Activated CD8-positive, alpha-beta T cell treated with anti-CD3 and anti-CD28 coated beads for 36 hours (primary cell): ENCODE measurements around the gene DAAM2. TPM values are rescaled to one million over a fixed set of nuclear protein-coding genes. Genes with fewer than 3 reads are reported as not detected.

Source experiments
- ATAC-seq: fragments of 200-7000 bp; cut with Tn5 transposase; one replicate; pipeline ENCODE4 v1.10.0; 2021; ENCODE audit warnings: mild to moderate bottlenecking, moderate library complexity
- CTCF ChIA-PET: fragments of 350-600 bp; sonication (Branson Sonifier 250); formaldehyde crosslinking; loops from one replicate; lab custom pipeline; 2021; ENCODE audit warnings: antibody characterized with exemption; lab: Charles Lee
- POLR2A ChIA-PET: fragments of 350-600 bp; sonication (Branson Sonifier 250); formaldehyde crosslinking; loops from one replicate; lab custom pipeline; 2021; ENCODE audit warnings: antibody characterized with exemption; lab: Charles Lee
- DNase-seq: peaks from one replicate; pipeline ENCODE4 v3.0.0-alpha.2; 2020
- H3K27ac Mint-ChIP-seq: one replicate; pipeline ENCODE4 v1.8.0; 2021; ENCODE audit warnings: mild to moderate bottlenecking, mixed read lengths
- H3K27me3 Mint-ChIP-seq: one replicate; pipeline ENCODE4 v1.8.0; 2021; ENCODE audit warnings: mixed read lengths
- H3K36me3 Mint-ChIP-seq: one replicate; pipeline ENCODE4 v1.8.0; 2021; ENCODE audit warnings: low read depth, mixed read lengths
- H3K4me1 Mint-ChIP-seq: one replicate; pipeline ENCODE4 v1.8.0; 2021; ENCODE audit warnings: low read depth, mixed read lengths
- H3K4me3 Mint-ChIP-seq: one replicate; pipeline ENCODE4 v1.8.0; 2021; ENCODE audit warnings: mild to moderate bottlenecking, moderate library complexity, mixed read lengths
- H3K9me3 Mint-ChIP-seq: one replicate; pipeline ENCODE4 v1.8.0; 2021; ENCODE audit warnings: mixed read lengths
- intact Hi-C: fragments of 100-400 bp; cut with micrococcal nuclease; formaldehyde crosslinking; loops from one replicate; pipeline ENCODE4 v1.10.0; 2022
- total RNA-seq, 2 experiments: library from RNA; stranded (reverse); gene quantifications; one replicate each; pipeline ENCODE4 v1.2.3, GENCODE V29; 2021
- TF ChIP-seq, protein P1 (sequence below): fragments of 200-600 bp; IDR thresholded peaks from one replicate; pipeline ENCODE4 v1.8.0; 2022; ENCODE audit warnings: antibody characterized with exemption, mild to moderate bottlenecking

The DAAM2 gene
- total RNA-seq, 2 experiments from 2014 or later, result not detected

DNA sequence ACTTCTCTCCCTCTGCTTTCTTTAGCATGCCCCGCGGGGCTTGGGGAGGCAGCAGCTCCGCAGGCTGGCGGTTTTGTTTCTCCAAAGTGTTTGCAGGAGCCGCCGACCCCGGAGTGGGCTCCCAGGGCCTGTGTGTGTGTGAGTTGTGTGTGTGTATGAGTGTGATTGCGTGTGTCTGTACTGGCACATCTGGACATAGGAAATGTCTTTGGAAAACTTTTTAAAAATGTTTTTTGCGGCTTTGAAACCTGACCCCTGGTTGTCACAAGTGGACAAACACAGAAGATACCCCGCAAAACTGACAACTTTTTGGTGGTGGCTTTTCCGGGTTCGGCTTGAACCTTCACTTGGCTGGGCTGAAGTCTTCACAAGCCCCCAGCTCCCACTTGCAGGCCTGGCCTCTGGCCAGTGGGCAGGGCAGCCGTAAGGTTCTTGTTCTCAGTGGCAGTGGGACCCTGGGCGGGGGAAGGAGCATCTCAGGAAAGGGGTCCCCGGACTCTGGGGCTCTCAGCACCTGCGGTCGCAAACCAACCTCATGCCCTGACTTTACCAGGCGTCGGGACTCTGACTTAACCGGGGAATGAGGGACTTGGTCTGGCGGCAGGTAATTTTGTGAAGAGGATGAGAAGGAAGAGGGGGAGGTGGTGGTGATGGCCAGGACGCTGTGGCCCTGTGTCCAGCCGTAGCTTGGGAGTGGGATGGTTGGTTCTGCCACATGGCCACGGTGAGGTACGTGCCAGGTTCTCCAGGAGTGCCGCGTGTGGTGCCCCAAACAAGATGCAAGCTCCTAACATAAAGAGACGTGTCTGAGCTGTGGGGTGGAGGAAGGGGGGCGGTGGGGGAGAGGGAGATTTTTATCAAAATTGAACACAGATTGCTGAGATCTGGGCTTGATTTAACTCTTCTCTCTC lies 619 bp downstream of the DAAM2 start:
- H3K9me3 Mint-ChIP-seq, result no peaks in the 10 kb centered on the region
- POLR2A ChIA-PET, result interaction anchor here (0.5 kb wide), 1 partner anchor 1106 kb away, joined by 5 read pairs; no protein-coding TSS in a partner anchor
- CTCF ChIA-PET, result interaction anchor here (1.8 kb wide), 1 partner anchor 73 kb away, joined by 6 read pairs; no protein-coding TSS in a partner anchor
- H3K27me3 Mint-ChIP-seq, result peaks cover 37% of the 10 kb centered on the region
- ATAC-seq (no peak), DNase-seq (no peak)
- intact Hi-C loops, result no loop called here
- no peaks in the 10 kb centered on the region for H3K36me3 Mint-ChIP-seq
- TF ChIP-seq, protein P1, sequence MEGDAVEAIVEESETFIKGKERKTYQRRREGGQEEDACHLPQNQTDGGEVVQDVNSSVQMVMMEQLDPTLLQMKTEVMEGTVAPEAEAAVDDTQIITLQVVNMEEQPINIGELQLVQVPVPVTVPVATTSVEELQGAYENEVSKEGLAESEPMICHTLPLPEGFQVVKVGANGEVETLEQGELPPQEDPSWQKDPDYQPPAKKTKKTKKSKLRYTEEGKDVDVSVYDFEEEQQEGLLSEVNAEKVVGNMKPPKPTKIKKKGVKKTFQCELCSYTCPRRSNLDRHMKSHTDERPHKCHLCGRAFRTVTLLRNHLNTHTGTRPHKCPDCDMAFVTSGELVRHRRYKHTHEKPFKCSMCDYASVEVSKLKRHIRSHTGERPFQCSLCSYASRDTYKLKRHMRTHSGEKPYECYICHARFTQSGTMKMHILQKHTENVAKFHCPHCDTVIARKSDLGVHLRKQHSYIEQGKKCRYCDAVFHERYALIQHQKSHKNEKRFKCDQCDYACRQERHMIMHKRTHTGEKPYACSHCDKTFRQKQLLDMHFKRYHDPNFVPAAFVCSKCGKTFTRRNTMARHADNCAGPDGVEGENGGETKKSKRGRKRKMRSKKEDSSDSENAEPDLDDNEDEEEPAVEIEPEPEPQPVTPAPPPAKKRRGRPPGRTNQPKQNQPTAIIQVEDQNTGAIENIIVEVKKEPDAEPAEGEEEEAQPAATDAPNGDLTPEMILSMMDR, result no peak
- H3K4me1 Mint-ChIP-seq, result no peaks in the 10 kb centered on the region
- no peak overlapping the region for H3K4me3 Mint-ChIP-seq
- H3K27ac Mint-ChIP-seq, result no peak overlapping the region

DNA sequence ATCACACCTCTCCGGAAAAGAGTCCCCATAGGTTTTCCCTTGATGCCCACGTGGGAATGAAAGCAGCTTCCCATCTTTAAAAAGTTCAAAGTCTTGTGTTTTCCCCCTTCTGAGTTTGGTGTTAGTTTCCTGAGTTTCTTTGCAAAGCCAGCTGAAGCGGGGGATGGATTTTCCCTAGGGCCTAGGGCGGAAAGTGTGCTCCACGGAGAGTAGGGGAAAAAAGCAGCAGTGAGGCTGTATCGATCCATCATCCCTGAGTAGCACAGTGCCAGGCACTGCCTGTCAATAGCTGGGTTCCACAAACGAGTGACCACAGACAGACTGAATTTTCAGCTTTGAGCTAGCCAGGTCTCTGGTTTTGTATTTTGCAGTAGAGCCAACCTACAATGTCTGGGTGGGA lies 1.3 kb downstream of the DAAM2 start:
- Mint-ChIP-seq H3K27ac (no peak overlapping the region), H3K36me3 (no peaks in the 10 kb centered on the region), H3K4me1 (no peaks in the 10 kb centered on the region), H3K27me3 (peaks cover 37% of the 10 kb centered on the region), H3K9me3 (no peaks in the 10 kb centered on the region), H3K4me3 (no peak overlapping the region)
- POLR2A ChIA-PET, result interaction anchor here (0.5 kb wide), 1 partner anchor 1105 kb away, joined by 5 read pairs; no protein-coding TSS in a partner anchor
- CTCF ChIA-PET, result interaction anchor here (1.8 kb wide), 1 partner anchor 72 kb away, joined by 6 read pairs; no protein-coding TSS in a partner anchor
- TF ChIP-seq, protein P1, result no peak
- intact Hi-C loops, result no loop called here
- ATAC-seq (no peak), DNase-seq (no peak)

DNA sequence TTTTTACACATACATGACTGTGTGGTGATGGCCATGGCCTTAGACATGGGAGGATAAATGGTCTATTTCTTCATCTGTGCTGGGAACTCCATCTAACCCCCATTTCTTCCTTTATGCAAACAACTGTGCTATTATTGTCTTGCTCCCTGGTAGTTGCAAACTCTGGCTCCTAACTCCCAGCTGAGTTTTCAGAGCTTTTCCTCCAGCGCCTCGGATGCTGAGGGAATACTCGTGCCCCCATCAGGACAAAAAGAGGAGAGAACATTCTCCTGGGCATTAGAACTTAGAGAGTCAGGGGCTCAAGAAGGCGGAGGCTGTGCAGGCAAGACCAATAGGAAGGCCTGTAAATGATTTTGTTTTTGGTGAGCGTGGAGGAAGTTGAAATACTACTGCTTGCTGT lies 2.1 kb downstream of the DAAM2 start:
- ChIA-PET POLR2A (no interaction called here), CTCF (interaction anchor here (1.8 kb wide), 1 partner anchor 71 kb away, joined by 6 read pairs; no protein-coding TSS in a partner anchor)
- ATAC-seq (no peak), DNase-seq (no peak)
- Mint-ChIP-seq H3K9me3 (no peaks in the 10 kb centered on the region), H3K4me1 (no peaks in the 10 kb centered on the region), H3K27ac (no peak overlapping the region), H3K36me3 (no peaks in the 10 kb centered on the region), H3K4me3 (no peak overlapping the region), H3K27me3 (peaks cover 37% of the 10 kb centered on the region)
- TF ChIP-seq, protein P1, result no peak
- intact Hi-C loops, result no loop called here

DNA sequence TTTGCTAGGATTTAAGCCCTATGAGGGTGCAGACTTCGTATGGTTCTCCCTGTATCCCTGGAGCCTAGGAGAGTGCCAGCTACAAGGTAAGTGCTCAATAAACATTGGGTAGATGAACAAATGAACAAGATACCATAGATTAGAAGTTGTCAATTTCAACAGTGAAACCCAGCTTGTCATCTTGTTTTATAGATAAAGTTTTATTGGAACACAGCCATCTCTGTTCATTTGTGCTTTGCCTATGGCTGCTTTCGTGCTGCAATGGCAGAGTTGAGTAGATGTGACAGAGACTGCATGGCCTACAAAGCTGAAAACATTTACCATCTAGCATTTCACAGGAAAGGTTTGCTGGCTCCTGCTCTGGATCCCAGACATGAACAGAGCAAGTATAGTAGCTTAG lies 5.6 kb downstream of the DAAM2 start:
- Mint-ChIP-seq H3K9me3 (no peaks in the 10 kb centered on the region), H3K4me1 (no peaks in the 10 kb centered on the region), H3K27ac (no peak overlapping the region), H3K27me3 (peaks cover 25% of the 10 kb centered on the region), H3K4me3 (no peak overlapping the region), H3K36me3 (no peaks in the 10 kb centered on the region)
- TF ChIP-seq, protein P1, result no peak
- DNase-seq (no peak), ATAC-seq (no peak)
- intact Hi-C loops, result no loop called here
- POLR2A ChIA-PET, result no interaction called here
- CTCF ChIA-PET, result no interaction called here
